Panc1 (cell line): Measurements from ENCODE around the gene DYTN. TPM values are rescaled to one million over a fixed set of nuclear protein-coding genes. Genes with fewer than 3 reads are reported as not detected.

Experiments used
- ATAC-seq: fragments of 200-7000 bp; cut with Tn5 transposase; 2 replicates; pipeline ENCODE4 v1.9.1; 2020; ENCODE audit warnings: mild to moderate bottlenecking, moderate library complexity
- BruUV-seq: library from RNA; stranded (reverse); fragments of 400-500 nt; replicated peaks from 2 replicates; lab custom pipeline; 2021; lab: Mats Ljungman, UMichigan
- CTCF ChIA-PET: fragments of 300-600 bp; sonication (Branson Sonifier 250); formaldehyde crosslinking; loops from one replicate; lab custom pipeline; 2022; ENCODE audit warnings: antibody characterized with exemption; lab: Charles Lee
- POLR2A ChIA-PET: fragments of 300-600 bp; sonication (Branson Sonifier 250); formaldehyde crosslinking; loops from one replicate; lab custom pipeline; 2022; ENCODE audit warnings: antibody characterized with exemption; lab: Charles Lee
- DNase-seq: peaks from one replicate; pipeline ENCODE4 v3.0.0-alpha.2; 2010; ENCODE audit warnings: low read depth, low spot score
- H3K27ac ChIP-seq: 2 replicates; pipeline ENCODE4 v1.5.1; 2011; ENCODE audit warnings: mild to moderate bottlenecking, low read length, inconsistent platforms
- H3K27me3 ChIP-seq: fragments of 200-500 bp; sonication (Bioruptor generic); 2 replicates; pipeline ENCODE4 v1.6.0; 2014; ENCODE audit warnings: low read length, inconsistent platforms; ENCODE audit not compliant: control insufficient read depth, insufficient read depth
- H3K36me3 ChIP-seq: fragments of 200-500 bp; sonication (Bioruptor generic); 2 replicates; pipeline ENCODE4 v1.5.1; 2014; ENCODE audit warnings: inconsistent platforms, mild to moderate bottlenecking, low read length, moderate library complexity; ENCODE audit not compliant: control insufficient read depth, insufficient read depth
- H3K4me1 ChIP-seq: 2 replicates; pipeline ENCODE4 v1.5.1; 2011; ENCODE audit warnings: inconsistent platforms, mild to moderate bottlenecking, low read length, moderate library complexity; ENCODE audit not compliant: control insufficient read depth, insufficient read depth
- H3K4me3 ChIP-seq, 2 experiments: 2 replicates each; pipeline ENCODE4 v1.5.1; 2011 to 2012; ENCODE audit warnings: low read depth in 2 of 2, low read length in 2 of 2, mild to moderate bottlenecking in 2 of 2, inconsistent platforms in 1 of 2, moderate library complexity in 1 of 2
- H3K9me3 ChIP-seq: fragments of 200-500 bp; sonication (Bioruptor generic); 2 replicates; pipeline ENCODE4 v1.5.1; 2014; ENCODE audit warnings: low read depth, mild to moderate bottlenecking, inconsistent platforms, low read length, moderate library complexity; ENCODE audit not compliant: control insufficient read depth, insufficient read depth
- POLR2AphosphoS5 ChIP-seq: IDR thresholded peaks from 2 replicates; pipeline ENCODE4 v1.6.1; 2012; ENCODE audit warnings: mild to moderate bottlenecking, low read depth, low read length, moderate library complexity
- SIN3A ChIP-seq: IDR thresholded peaks from 2 replicates; pipeline ENCODE4 v1.6.1; 2012; ENCODE audit warnings: low read depth, mild to moderate bottlenecking, low read length, moderate library complexity, borderline replicate concordance; ENCODE audit not compliant: insufficient read depth
- TCF7L2 ChIP-seq: IDR thresholded peaks from 2 replicates; pipeline ENCODE4 v1.6.1; 2011; ENCODE audit warnings: mild to moderate bottlenecking, low read depth, low read length, inconsistent platforms
- in situ Hi-C: cut with HindIII; loops from 2 replicates; pipeline ENCODE4 v1.10.0; 2016; ENCODE audit warnings: low sequenced_read_pairs, low pct_unique_long_range_greater_than_20kb
- intact Hi-C: fragments of 100-400 bp; cut with micrococcal nuclease; formaldehyde crosslinking; loops from one replicate; pipeline ENCODE4 v1.10.0; 2022; ENCODE audit not compliant: unreplicated experiment
- total RNA-seq: library from RNA; stranded (reverse); gene quantifications from one replicate; pipeline ENCODE4 v1.2.1, GENCODE V29; 2021; ENCODE audit not compliant: unreplicated experiment
- TF ChIP-seq, protein P1 (sequence below): fragments of 450-650 bp; IDR thresholded peaks from 2 replicates; pipeline ENCODE4 v1.5.1; 2017; ENCODE audit warnings: mild to moderate bottlenecking
- TF ChIP-seq, protein P2 (sequence below), 2 experiments: IDR thresholded peaks; 2 replicates each; pipeline ENCODE4 v1.6.1; 2011 to 2012; ENCODE audit warnings: low read depth in 2 of 2, control low read depth in 1 of 2, low read length in 1 of 2, mild to moderate bottlenecking in 1 of 2, moderate library complexity in 1 of 2; ENCODE audit not compliant: insufficient read depth in 1 of 2

The DYTN gene
- total RNA-seq, 1 experiment from 2014 or later: not detected

DNA sequence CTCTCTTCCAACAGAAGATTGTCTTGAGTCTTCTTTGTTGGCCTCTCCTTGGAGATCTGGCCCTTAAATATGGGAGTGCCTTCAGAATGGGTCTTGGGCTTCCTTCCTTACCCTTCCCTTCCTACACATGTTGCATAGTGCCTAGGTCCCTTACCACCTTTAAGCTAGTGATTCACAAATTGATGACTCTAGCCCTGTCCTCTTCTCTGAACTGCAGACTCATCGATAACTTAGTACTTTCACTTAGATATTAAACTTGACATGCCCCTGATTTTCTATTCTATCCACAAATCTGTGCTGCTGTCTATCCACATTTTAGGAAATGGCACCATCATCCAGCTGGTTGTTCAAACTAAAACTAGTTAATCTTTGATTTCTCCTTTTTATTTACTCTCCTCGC, 9.1 kb upstream of the DYTN start:
- DNase-seq: no peak
- TF ChIP-seq POLR2AphosphoS5: no peak
- no peak for TF ChIP-seq TCF7L2
- TF ChIP-seq, protein P1, sequence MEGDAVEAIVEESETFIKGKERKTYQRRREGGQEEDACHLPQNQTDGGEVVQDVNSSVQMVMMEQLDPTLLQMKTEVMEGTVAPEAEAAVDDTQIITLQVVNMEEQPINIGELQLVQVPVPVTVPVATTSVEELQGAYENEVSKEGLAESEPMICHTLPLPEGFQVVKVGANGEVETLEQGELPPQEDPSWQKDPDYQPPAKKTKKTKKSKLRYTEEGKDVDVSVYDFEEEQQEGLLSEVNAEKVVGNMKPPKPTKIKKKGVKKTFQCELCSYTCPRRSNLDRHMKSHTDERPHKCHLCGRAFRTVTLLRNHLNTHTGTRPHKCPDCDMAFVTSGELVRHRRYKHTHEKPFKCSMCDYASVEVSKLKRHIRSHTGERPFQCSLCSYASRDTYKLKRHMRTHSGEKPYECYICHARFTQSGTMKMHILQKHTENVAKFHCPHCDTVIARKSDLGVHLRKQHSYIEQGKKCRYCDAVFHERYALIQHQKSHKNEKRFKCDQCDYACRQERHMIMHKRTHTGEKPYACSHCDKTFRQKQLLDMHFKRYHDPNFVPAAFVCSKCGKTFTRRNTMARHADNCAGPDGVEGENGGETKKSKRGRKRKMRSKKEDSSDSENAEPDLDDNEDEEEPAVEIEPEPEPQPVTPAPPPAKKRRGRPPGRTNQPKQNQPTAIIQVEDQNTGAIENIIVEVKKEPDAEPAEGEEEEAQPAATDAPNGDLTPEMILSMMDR: no peak
- TF ChIP-seq, protein P2, sequence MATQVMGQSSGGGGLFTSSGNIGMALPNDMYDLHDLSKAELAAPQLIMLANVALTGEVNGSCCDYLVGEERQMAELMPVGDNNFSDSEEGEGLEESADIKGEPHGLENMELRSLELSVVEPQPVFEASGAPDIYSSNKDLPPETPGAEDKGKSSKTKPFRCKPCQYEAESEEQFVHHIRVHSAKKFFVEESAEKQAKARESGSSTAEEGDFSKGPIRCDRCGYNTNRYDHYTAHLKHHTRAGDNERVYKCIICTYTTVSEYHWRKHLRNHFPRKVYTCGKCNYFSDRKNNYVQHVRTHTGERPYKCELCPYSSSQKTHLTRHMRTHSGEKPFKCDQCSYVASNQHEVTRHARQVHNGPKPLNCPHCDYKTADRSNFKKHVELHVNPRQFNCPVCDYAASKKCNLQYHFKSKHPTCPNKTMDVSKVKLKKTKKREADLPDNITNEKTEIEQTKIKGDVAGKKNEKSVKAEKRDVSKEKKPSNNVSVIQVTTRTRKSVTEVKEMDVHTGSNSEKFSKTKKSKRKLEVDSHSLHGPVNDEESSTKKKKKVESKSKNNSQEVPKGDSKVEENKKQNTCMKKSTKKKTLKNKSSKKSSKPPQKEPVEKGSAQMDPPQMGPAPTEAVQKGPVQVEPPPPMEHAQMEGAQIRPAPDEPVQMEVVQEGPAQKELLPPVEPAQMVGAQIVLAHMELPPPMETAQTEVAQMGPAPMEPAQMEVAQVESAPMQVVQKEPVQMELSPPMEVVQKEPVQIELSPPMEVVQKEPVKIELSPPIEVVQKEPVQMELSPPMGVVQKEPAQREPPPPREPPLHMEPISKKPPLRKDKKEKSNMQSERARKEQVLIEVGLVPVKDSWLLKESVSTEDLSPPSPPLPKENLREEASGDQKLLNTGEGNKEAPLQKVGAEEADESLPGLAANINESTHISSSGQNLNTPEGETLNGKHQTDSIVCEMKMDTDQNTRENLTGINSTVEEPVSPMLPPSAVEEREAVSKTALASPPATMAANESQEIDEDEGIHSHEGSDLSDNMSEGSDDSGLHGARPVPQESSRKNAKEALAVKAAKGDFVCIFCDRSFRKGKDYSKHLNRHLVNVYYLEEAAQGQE (IDR thresholded peaks at IDR 0.05; ENCODE audit: insufficient read depth in 1 of 2, low read depth in 2 of 2, low read length in 1 of 2): no peak
- TF ChIP-seq SIN3A: no peak
- H3K27ac ChIP-seq: no peak overlapping the region
- no peaks in the 10 kb centered on the region for H3K36me3 ChIP-seq
- no peaks in the 10 kb centered on the region for H3K9me3 ChIP-seq
- no peaks in the 10 kb centered on the region for H3K27me3 ChIP-seq
- intact Hi-C loops (no loop called here), in situ Hi-C loops (no loop called here)
- BruUV-seq: no TSS peak
- no peak for ATAC-seq
- no peaks in the 10 kb centered on the region for H3K4me1 ChIP-seq
- no peak overlapping the region for H3K4me3 ChIP-seq
- ChIA-PET CTCF (no interaction called here), POLR2A (no interaction called here)

GRCh38 chr2:206723288-206723687, 5.1 kb upstream of the DYTN start:
- BruUV-seq: no TSS peak
- Histone ChIP-seq H3K27ac (no peak overlapping the region), H3K36me3 (no peaks in the 10 kb centered on the region), H3K27me3 (no peaks in the 10 kb centered on the region), H3K9me3 (no peaks in the 10 kb centered on the region), H3K4me1 (no peaks in the 10 kb centered on the region), H3K4me3 (no peak overlapping the region)
- intact Hi-C loops (no loop called here), in situ Hi-C loops (no loop called here)
- ATAC-seq (no peak), DNase-seq (no peak)
- ChIA-PET POLR2A (no interaction called here), CTCF (no interaction called here)
- TF ChIP-seq SIN3A: no peak
- TF ChIP-seq, protein P1: no peak
- no peak for TF ChIP-seq TCF7L2
- TF ChIP-seq, protein P2 (IDR thresholded peaks at IDR 0.05; ENCODE audit: insufficient read depth in 1 of 2, low read depth in 2 of 2, low read length in 1 of 2): no peak
- no peak for TF ChIP-seq POLR2AphosphoS5
